ENCODE results near the gene HMGB3. TPM values are rescaled to one million over a fixed set of nuclear protein-coding genes. Genes with fewer than 3 reads are reported as not detected.

Gene HMGB3
- total RNA-seq, 4 donors from 2014 or later = 2.6 to 23.2 (median 8.6) TPM

- intact Hi-C loops (cut with DNase I; ENCODE audit: low total_unique reads) = no loop called here
- H3K36me3 ChIP-seq = no peaks in the 10 kb centered on the region
- no peak for DNase-seq
- H3K9me3 ChIP-seq = no peaks in the 10 kb centered on the region
- no peaks in the 10 kb centered on the region for H3K27me3 ChIP-seq
- no peak overlapping the region for H3K27ac ChIP-seq
- H3K4me3 ChIP-seq = no peak overlapping the region
- TF ChIP-seq CTCF (IDR thresholded peaks at IDR 0.05) = no peak
- TF ChIP-seq EP300 (IDR thresholded peaks at IDR 0.05; ENCODE audit: low read depth) = no peak
- TF ChIP-seq POLR2A (IDR thresholded peaks at IDR 0.05) = no peak
- 85% methylated on average over 3 of the region's 3 CpGs; no CpG with 5 or more reads in 1 of the 2 donors for WGBS, 2 donors (ENCODE audit: low coverage in 1 of 2)
- H3K4me1 ChIP-seq = no peaks in the 10 kb centered on the region
- in situ Hi-C loops (cut with MboI; ENCODE audit: low pct_ligation_motif_present in 1 of 4, low pct_unique_long_range_greater_than_20kb in 1 of 4, low sequenced_read_pairs in 3 of 4) = no loop called here
Measured at GRCh38 chrX:150944233-150944632, 38.9 kb upstream of the HMGB3 start.

- Histone ChIP-seq H3K9me3 (no peaks in the 10 kb centered on the region), H3K27ac (no peak overlapping the region), H3K27me3 (no peaks in the 10 kb centered on the region), H3K4me1 (no peaks in the 10 kb centered on the region), H3K36me3 (no peaks in the 10 kb centered on the region), H3K4me3 (no peak overlapping the region)
- 76% methylated on average over 3 of the region's 3 CpGs; no CpG with 5 or more reads in 1 of the 2 donors for WGBS, 2 donors (ENCODE audit: low coverage in 1 of 2)
- no peak for TF ChIP-seq EP300 (IDR thresholded peaks at IDR 0.05; ENCODE audit: low read depth)
- TF ChIP-seq POLR2AphosphoS5 (IDR thresholded peaks at IDR 0.05) = no peak
- TF ChIP-seq CTCF (IDR thresholded peaks at IDR 0.05) = no peak
- TF ChIP-seq POLR2A (IDR thresholded peaks at IDR 0.05) = no peak
- in situ Hi-C loops (cut with MboI; ENCODE audit: low pct_ligation_motif_present in 1 of 4, low pct_unique_long_range_greater_than_20kb in 1 of 4, low sequenced_read_pairs in 3 of 4) = no loop called here
- DNase-seq = no peak
- intact Hi-C loops (cut with DNase I; ENCODE audit: low total_unique reads) = no loop called here
Measured at GRCh38 chrX:150954951-150955350, 28.2 kb upstream of the HMGB3 start.

GRCh38 chrX:150955590-150955989, 27.5 kb upstream of the HMGB3 start:
- no peak overlapping the region for H3K4me3 ChIP-seq
- H3K4me1 ChIP-seq = no peaks in the 10 kb centered on the region
- TF ChIP-seq EP300 (IDR thresholded peaks at IDR 0.05; ENCODE audit: low read depth) = no peak
- TF ChIP-seq POLR2A (IDR thresholded peaks at IDR 0.05) = no peak
- TF ChIP-seq CTCF (IDR thresholded peaks at IDR 0.05) = no peak
- TF ChIP-seq POLR2AphosphoS5 (IDR thresholded peaks at IDR 0.05) = no peak
- no peaks in the 10 kb centered on the region for H3K27me3 ChIP-seq
- H3K9me3 ChIP-seq = no peaks in the 10 kb centered on the region
- DNase-seq = no peak
- no peaks in the 10 kb centered on the region for H3K36me3 ChIP-seq
- no peak overlapping the region for H3K27ac ChIP-seq
- intact Hi-C loops (cut with DNase I; ENCODE audit: low total_unique reads) = no loop called here
- in situ Hi-C loops (cut with MboI; ENCODE audit: low pct_ligation_motif_present in 1 of 4, low pct_unique_long_range_greater_than_20kb in 1 of 4, low sequenced_read_pairs in 3 of 4) = no loop called here
- WGBS, 2 donors (ENCODE audit: low coverage in 1 of 2) = 92% methylated on average over 2 of the region's 2 CpGs; no CpG with 5 or more reads in 1 of the 2 donors

- in situ Hi-C loops (cut with MboI; ENCODE audit: low pct_ligation_motif_present in 1 of 4, low pct_unique_long_range_greater_than_20kb in 1 of 4, low sequenced_read_pairs in 3 of 4) = no loop called here
- no peaks in the 10 kb centered on the region for H3K36me3 ChIP-seq
- 64% methylated on average over 1 of the region's 1 CpG; no CpG with 5 or more reads in 1 of the 2 donors for WGBS, 2 donors (ENCODE audit: low coverage in 1 of 2)
- intact Hi-C loops (cut with DNase I; ENCODE audit: low total_unique reads) = no loop called here
- no peaks in the 10 kb centered on the region for H3K9me3 ChIP-seq
- H3K27me3 ChIP-seq = no peaks in the 10 kb centered on the region
- no peak overlapping the region for H3K27ac ChIP-seq
- no peak for DNase-seq
- no peaks in the 10 kb centered on the region for H3K4me1 ChIP-seq
- no peak for TF ChIP-seq POLR2AphosphoS5 (IDR thresholded peaks at IDR 0.05)
- TF ChIP-seq CTCF (IDR thresholded peaks at IDR 0.05) = no peak
- no peak for TF ChIP-seq EP300 (IDR thresholded peaks at IDR 0.05; ENCODE audit: low read depth)
- no peak for TF ChIP-seq POLR2A (IDR thresholded peaks at IDR 0.05)
- H3K4me3 ChIP-seq = no peak overlapping the region
Measured at GRCh38 chrX:150958177-150958576, 25.0 kb upstream of the HMGB3 start.

Data from transverse colon (tissue), 4 donors.